22Rv1 (cell line): Measurements from ENCODE around the gene ATP6V0C.
A peak's percentile ranks its signal among the peaks of the same experiment; 100 is the strongest.

Experiments used
- H3K27ac ChIP-seq: fragments of 450-650 bp; 2 replicates; pipeline ENCODE4 v1.5.1; 2017
- ZFX ChIP-seq: fragments of 450-650 bp; IDR thresholded peaks from 2 replicates; pipeline ENCODE4 v1.6.1; 2017; ENCODE audit warnings: antibody characterized with exemption, borderline replicate concordance
- TF ChIP-seq, protein P1 (sequence below): fragments of 450-650 bp; IDR thresholded peaks from 2 replicates; pipeline ENCODE4 v1.5.1; 2017; ENCODE audit warnings: mild to moderate bottlenecking

Gene ATP6V0C

GRCh38 chr16:2516391-2517240 lies 2.9 kb downstream of the ATP6V0C start:
- no peak for TF ChIP-seq ZFX
- TF ChIP-seq, protein P1, sequence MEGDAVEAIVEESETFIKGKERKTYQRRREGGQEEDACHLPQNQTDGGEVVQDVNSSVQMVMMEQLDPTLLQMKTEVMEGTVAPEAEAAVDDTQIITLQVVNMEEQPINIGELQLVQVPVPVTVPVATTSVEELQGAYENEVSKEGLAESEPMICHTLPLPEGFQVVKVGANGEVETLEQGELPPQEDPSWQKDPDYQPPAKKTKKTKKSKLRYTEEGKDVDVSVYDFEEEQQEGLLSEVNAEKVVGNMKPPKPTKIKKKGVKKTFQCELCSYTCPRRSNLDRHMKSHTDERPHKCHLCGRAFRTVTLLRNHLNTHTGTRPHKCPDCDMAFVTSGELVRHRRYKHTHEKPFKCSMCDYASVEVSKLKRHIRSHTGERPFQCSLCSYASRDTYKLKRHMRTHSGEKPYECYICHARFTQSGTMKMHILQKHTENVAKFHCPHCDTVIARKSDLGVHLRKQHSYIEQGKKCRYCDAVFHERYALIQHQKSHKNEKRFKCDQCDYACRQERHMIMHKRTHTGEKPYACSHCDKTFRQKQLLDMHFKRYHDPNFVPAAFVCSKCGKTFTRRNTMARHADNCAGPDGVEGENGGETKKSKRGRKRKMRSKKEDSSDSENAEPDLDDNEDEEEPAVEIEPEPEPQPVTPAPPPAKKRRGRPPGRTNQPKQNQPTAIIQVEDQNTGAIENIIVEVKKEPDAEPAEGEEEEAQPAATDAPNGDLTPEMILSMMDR, result no peak
- peak overlapping the region; percentile 92 for H3K27ac ChIP-seq

GRCh38 chr16:2517954-2518605 lies 4.3 kb downstream of the ATP6V0C start:
- peak overlapping the region; percentile 92 for H3K27ac ChIP-seq
- no peak for TF ChIP-seq ZFX
- TF ChIP-seq, protein P1, result no peak

- TF ChIP-seq, protein P1, result no peak
- TF ChIP-seq ZFX, result no peak
Observed at GRCh38 chr16:2518823-2519710, 5.3 kb downstream of the ATP6V0C start.

GRCh38 chr16:2519711-2520080 lies 5.9 kb downstream of the ATP6V0C start:
- TF ChIP-seq ZFX, result no peak
- TF ChIP-seq, protein P1, result no peak

More at GRCh38 chr16:2518823-2519710, 5.3 kb downstream of the ATP6V0C start:
- peak overlapping the region; percentile 92 for H3K27ac ChIP-seq

DNA sequence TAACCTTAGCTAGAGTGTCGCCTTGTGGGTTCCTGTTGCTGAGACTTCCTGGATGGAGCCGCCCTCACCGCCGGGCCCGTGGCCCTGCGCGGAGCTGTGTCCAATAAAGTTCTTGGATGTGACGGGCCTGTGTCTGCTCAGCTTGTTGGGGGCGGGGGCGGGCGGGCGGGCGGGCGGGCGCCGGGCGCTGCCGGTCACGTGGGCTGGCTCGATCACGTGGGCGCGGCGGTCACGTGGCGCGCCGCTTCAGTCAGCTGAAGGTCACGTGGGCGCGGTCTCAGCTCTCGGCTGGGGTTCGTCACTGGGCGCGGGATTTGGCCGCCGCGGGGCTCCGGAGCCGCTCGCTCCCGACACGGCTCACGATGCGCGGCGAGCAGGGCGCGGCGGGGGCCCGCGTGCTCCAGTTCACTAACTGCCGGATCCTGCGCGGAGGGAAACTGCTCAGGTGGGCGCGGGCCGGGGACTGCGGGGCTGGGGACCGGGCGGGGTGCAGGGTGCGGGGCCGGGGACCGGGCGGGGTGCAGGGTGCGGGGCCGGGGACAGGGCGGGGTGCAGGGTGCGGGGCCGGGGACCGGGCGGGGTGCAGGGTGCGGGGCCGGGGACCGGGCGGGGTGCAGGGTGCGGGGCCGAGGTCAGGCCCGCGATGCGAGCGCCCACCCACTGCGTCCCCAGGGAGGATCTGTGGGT lies 6.5 kb downstream of the ATP6V0C start, which contains the start of gene AMDHD2:
AMDHD2 (plus strand) TSS at position 275 of the 687 bp plus-strand sequence; CDS start at position 363, 88 bp downstream.
- TF ChIP-seq, protein P1, result no peak
- peak within 1 kb of the TSS; percentile 92 for H3K27ac ChIP-seq

More at GRCh38 chr16:2519711-2520080, 5.9 kb downstream of the ATP6V0C start:
- peak overlapping the region; percentile 92 for H3K27ac ChIP-seq

DNA sequence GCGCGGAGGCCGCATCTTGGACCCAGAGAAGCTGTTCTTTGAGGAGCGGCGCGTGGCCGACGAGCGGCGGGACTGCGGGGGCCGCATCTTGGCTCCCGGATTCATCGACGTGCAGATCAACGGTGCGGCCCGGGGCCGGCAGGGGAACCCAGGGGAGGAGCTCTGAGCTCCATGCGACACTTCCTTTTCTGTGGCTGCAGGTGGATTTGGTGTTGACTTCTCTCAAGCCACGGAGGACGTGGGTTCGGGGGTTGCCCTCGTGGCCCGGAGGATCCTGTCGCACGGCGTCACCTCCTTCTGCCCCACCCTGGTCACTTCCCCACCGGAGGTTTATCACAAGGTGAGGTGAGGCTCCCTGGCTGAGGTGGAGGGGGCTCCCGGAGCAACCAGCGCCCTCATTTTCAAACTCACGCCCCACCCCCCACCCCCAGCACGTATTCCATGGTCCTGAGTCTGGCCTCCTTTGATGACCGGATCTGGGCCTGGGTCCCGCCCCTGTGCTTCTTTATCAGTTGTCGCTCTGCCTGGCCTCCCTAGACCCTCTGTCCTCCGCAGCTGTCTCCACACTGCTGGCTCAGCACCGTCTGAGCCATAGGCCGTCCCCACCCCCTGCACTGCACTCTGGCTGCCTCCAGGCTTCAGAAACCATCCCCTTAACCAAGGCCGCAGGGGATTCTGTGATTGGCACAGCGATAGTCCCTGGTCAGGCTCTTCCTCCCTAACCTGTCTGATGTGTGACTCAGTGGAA lies 7.2 kb downstream of the ATP6V0C start:
- TF ChIP-seq, protein P1, result no peak
- no peak for TF ChIP-seq ZFX
- peak overlapping the region; percentile 92 for H3K27ac ChIP-seq
